ENCODE results near the gene LPCAT3.

The LPCAT3 gene

DNA sequence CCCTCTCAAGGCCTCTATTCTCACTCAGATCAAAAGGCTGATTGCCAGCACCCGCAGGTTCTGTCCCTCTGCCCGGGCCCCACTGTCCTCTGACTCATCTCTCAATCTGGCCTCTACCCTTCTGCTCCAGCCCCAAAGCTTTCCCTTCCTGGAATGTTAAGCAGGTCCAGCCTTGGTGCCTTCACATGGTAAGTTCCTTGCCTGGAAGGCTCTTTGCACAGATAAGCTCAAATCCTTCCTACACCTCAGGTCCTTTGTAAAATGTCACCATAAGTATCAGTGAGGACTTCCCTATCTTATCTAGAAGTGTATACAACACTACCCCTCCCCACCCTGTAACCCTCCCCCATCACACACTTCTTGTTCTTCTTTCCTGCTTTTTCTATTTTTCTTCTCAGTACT, 22.2 kb downstream of the LPCAT3 start:
- TF ChIP-seq, protein P1, sequence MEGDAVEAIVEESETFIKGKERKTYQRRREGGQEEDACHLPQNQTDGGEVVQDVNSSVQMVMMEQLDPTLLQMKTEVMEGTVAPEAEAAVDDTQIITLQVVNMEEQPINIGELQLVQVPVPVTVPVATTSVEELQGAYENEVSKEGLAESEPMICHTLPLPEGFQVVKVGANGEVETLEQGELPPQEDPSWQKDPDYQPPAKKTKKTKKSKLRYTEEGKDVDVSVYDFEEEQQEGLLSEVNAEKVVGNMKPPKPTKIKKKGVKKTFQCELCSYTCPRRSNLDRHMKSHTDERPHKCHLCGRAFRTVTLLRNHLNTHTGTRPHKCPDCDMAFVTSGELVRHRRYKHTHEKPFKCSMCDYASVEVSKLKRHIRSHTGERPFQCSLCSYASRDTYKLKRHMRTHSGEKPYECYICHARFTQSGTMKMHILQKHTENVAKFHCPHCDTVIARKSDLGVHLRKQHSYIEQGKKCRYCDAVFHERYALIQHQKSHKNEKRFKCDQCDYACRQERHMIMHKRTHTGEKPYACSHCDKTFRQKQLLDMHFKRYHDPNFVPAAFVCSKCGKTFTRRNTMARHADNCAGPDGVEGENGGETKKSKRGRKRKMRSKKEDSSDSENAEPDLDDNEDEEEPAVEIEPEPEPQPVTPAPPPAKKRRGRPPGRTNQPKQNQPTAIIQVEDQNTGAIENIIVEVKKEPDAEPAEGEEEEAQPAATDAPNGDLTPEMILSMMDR (IDR thresholded peaks at IDR 0.05; ENCODE audit: low read depth, low read length): no peak
- H3K4me3 ChIP-seq (ENCODE audit: low read depth, low read length): no peak overlapping the region

DNA sequence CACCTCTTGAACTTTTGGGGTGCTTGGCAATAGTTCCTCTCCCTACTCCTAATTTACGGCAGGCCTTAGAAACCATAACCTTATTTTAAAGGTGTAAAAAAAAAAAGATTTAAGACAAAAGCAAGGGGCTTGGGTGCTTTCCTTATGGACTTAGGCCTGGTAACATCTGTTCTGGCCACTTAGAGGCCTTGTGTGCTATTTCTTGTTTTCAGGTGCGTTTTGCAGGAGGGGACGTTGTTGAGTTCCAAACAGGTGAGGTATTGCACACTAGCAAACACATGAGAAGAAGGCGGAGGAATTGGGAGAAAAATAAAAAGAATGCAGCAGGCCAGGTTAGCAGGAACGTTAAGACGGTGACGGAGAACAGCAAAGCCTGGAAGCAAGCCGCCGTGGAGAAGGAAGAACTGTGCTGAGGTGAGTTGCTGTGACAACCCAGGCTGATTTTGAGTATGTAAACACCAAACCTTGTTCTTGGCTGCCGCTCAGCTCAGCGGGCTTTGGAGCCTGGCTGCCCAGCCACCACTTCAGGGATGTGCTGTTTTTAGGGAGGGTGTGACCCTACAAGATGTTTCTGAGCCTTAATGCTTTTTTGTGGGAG, 30.2 kb downstream of the LPCAT3 start:
- H3K4me3 ChIP-seq (ENCODE audit: low read depth, low read length): no peak overlapping the region
- TF ChIP-seq, protein P1 (IDR thresholded peaks at IDR 0.05; ENCODE audit: low read depth, low read length): no peak

DNA sequence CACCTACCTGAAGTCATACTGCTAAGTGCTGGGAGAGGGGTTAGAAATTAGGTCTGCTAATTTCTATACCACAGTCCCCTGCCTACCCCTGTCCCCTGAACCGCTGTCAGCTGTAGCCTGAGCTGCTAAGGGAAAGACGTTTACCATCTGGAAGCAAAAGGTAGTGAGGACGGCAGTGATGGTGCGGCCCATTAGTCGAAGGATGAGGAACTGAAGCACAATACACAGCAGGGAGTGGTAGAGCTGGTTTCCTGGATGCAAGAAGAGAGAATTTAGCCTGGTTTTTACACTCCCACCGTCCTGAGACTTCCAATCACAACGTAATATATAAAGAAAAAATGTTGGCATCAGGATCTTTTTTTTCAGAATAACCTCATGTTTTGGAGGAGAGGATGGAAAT, 35.7 kb downstream of the LPCAT3 start:
- H3K4me3 ChIP-seq (ENCODE audit: low read depth, low read length): no peak overlapping the region
- TF ChIP-seq, protein P1 (IDR thresholded peaks at IDR 0.05; ENCODE audit: low read depth, low read length): no peak

- no peak overlapping the region for H3K4me3 ChIP-seq (ENCODE audit: low read depth, low read length)
- TF ChIP-seq, protein P1 (IDR thresholded peaks at IDR 0.05; ENCODE audit: low read depth, low read length): no peak
Measured at GRCh38 chr12:6981152-6982052, 36.9 kb downstream of the LPCAT3 start.

- no peak overlapping the region for H3K4me3 ChIP-seq (ENCODE audit: low read depth, low read length)
- TF ChIP-seq, protein P1 (IDR thresholded peaks at IDR 0.05; ENCODE audit: low read depth, low read length): no peak
Measured at GRCh38 chr12:6980740-6981139, 37.5 kb downstream of the LPCAT3 start.

DNA sequence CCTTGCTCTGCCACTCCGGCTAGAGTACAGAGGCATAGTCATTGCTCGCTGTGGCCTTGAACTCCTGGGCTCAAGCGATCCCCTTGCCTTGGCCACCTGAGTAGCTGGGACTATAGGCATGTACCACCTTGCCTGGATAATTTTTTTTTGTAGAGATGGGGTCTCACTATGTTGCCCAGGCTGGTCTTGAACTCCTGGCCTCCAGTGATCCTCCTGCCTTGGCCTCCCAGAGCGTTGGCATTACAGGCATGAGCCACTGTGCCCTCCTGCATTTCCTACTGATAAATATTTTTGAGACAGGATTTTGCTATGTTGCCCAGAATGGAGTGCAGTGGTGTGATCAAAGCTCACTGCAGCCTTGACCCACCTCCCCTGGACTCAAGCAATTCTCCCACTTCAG, 38.2 kb downstream of the LPCAT3 start:
- TF ChIP-seq, protein P1 (IDR thresholded peaks at IDR 0.05; ENCODE audit: low read depth, low read length): no peak
- H3K4me3 ChIP-seq (ENCODE audit: low read depth, low read length): no peak overlapping the region

DNA sequence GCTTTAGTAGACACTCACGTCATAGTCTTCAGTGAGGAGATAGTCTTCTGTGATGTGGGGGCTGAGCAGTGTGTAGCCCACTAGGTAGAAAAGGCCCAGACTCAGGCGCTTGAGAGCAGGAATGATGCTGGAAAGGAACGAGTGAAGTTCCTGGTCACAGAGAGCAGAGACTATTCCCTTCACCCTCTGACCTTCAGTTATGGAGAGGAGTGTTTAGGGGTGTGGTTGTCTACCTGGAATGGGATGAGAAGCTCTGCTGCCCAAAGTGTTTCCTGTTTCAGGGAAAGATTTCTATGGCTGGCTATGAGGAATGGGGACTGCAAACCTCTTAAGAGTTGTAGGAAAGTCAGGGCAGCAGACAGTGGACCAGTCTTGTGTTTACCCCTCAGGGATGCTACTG, 38.8 kb downstream of the LPCAT3 start:
- TF ChIP-seq, protein P1 (IDR thresholded peaks at IDR 0.05; ENCODE audit: low read depth, low read length): no peak
- no peak overlapping the region for H3K4me3 ChIP-seq (ENCODE audit: low read depth, low read length)
